Measurements from ENCODE around the gene RPTOR. TPM values are rescaled to one million over a fixed set of nuclear protein-coding genes. Genes with fewer than 3 reads are reported as not detected.
A peak's percentile ranks its signal among the peaks of the same experiment; 100 is the strongest.

RPTOR gene
- total RNA-seq, 1 experiment from 2014 or later: 25.1 TPM

GRCh38 chr17:80882323-80882722, 337.7 kb downstream of the RPTOR start:
- Histone ChIP-seq H2BK5ac (ENCODE audit: insufficient read length, low read length) (no peak overlapping the region), H2BK12ac (ENCODE audit: insufficient read length, low read depth, low read length) (no peak overlapping the region), H3K9me3 (ENCODE audit: control insufficient read depth, low read depth, low read length) (no peaks in the 10 kb centered on the region), H3T11ph (ENCODE audit: low read length) (no peak overlapping the region), H3K4ac (ENCODE audit: low read depth, low read length) (no peak overlapping the region), H2AFZ (ENCODE audit: low read length) (no peak overlapping the region), H3K23ac (ENCODE audit: insufficient read length, low read depth, low read length) (no peak overlapping the region), H4K5ac (ENCODE audit: insufficient read length, low read depth, low read length) (no peak overlapping the region), H2BK15ac (ENCODE audit: low read depth, low read length) (no peak overlapping the region), H2BK20ac (ENCODE audit: low read depth, low read length, poor library complexity, severe bottlenecking) (no peak overlapping the region), H4K91ac (ENCODE audit: insufficient read length, low read depth, low read length) (no peak overlapping the region), H3K79me1 (ENCODE audit: insufficient read depth, low read depth, low read length, poor library complexity, severe bottlenecking) (no peaks in the 10 kb centered on the region), H4K8ac (replicated peaks; ENCODE audit: insufficient read length, low read depth, low read length) (no peak overlapping the region), H3K23me2 (ENCODE audit: insufficient read length, low read depth, low read length, poor library complexity, severe bottlenecking) (no peaks in the 10 kb centered on the region), H3K27me3 (ENCODE audit: insufficient read depth, low read length) (no peaks in the 10 kb centered on the region), H3K27ac (ENCODE audit: insufficient read length, low read depth, low read length) (no peak overlapping the region), H3K4me2 (ENCODE audit: insufficient read depth, insufficient read length, low read length) (no peak overlapping the region), H2AK5ac (ENCODE audit: insufficient read length, low read length) (no peak overlapping the region), H3K56ac (ENCODE audit: insufficient read length, low read depth, low read length) (no peak overlapping the region), H3K18ac (ENCODE audit: insufficient read length, low read depth, low read length) (no peak overlapping the region), H3K9ac (ENCODE audit: extremely low read depth, insufficient read length, low read length) (no peak overlapping the region), H4K20me1 (ENCODE audit: control insufficient read depth, insufficient read depth, insufficient read length) (no peaks in the 10 kb centered on the region), H3K14ac (ENCODE audit: insufficient read depth, low read length) (no peak overlapping the region), H2BK120ac (ENCODE audit: low read depth, low read length, poor library complexity, severe bottlenecking) (no peak overlapping the region), H3K79me2 (ENCODE audit: insufficient read depth, low read length) (no peaks in the 10 kb centered on the region), H3K4me1 (ENCODE audit: insufficient read depth, low read length) (no peaks in the 10 kb centered on the region)
- no peaks in the 10 kb centered on the region for H3K9me3 Mint-ChIP-seq
- H3K27me3 Mint-ChIP-seq (ENCODE audit: low read depth): no peaks in the 10 kb centered on the region; the same call in 1 of the 2 replicates
- no peak overlapping the region for H3K4me3 Mint-ChIP-seq
- no peak for DNase-seq
- no peak for TF ChIP-seq CTCF (conservative IDR thresholded peaks at IDR 0.05)
- H3K36me3 Mint-ChIP-seq (ENCODE audit: insufficient read depth in 1 of 3, low read depth in 3 of 3): peaks cover 3 to 49% (median 33%) of the 10 kb centered on the region in 3 experiments; a peak in 6 of 7 replicates
- no CpG with 5 or more reads among the region's 19 CpGs for WGBS (ENCODE audit: extremely low coverage, insufficient read length, low lambda C conversion rate)
- H3K27ac Mint-ChIP-seq: peak overlapping the region in 1 of 3 experiments; percentile 1; a peak in 3 of 7 replicates
- peaks cover 15 to 22% of the 10 kb centered on the region in 2 experiments for H3K4me1 Mint-ChIP-seq

All from H9 (cell line).